Activated naive CD8-positive, alpha-beta T cell treated with anti-CD3 and anti-CD28 coated beads, Interleukin-2, amount 10 ng/mL, durations not matched to agents 7 days and 5 days (primary cell): ENCODE results near the gene RHOBTB1. TPM values are rescaled to one million over a fixed set of nuclear protein-coding genes. Genes with fewer than 3 reads are reported as not detected.
"Not testable (repeated sequence)": the region's sequence is repeated elsewhere in the genome, so short reads cannot be mapped to it uniquely, and the experiment has no call there.

Experiments
- ATAC-seq: fragments of 150-1000 bp; cut with Tn5 transposase; one replicate; pipeline ENCODE4 v1.10.0; 2021; ENCODE audit warnings: low read depth, moderate library complexity
- POLR2A ChIA-PET: fragments of 350-600 bp; sonication (Branson Sonifier 250); formaldehyde crosslinking; loops from one replicate; lab custom pipeline; 2021; ENCODE audit warnings: antibody characterized with exemption; lab: Charles Lee
- DNase-seq: peaks from one replicate; pipeline ENCODE4 v3.0.0; 2021
- H3K27ac Mint-ChIP-seq: one replicate; pipeline ENCODE4 v1.8.0; 2022; ENCODE audit warnings: mild to moderate bottlenecking, mixed read lengths
- H3K27me3 Mint-ChIP-seq: one replicate; pipeline ENCODE4 v1.8.0; 2022; ENCODE audit warnings: mild to moderate bottlenecking, moderate library complexity, mixed read lengths
- H3K36me3 Mint-ChIP-seq: one replicate; pipeline ENCODE4 v1.8.0; 2021; ENCODE audit warnings: mild to moderate bottlenecking, mixed read lengths
- H3K4me1 Mint-ChIP-seq: one replicate; pipeline ENCODE4 v1.8.0; 2021; ENCODE audit warnings: mixed read lengths
- H3K4me3 Mint-ChIP-seq: one replicate; pipeline ENCODE4 v1.8.0; 2022; ENCODE audit warnings: mild to moderate bottlenecking, moderate library complexity, mixed read lengths
- H3K9me3 Mint-ChIP-seq: one replicate; pipeline ENCODE4 v1.8.0; 2021; ENCODE audit warnings: mixed read lengths
- total RNA-seq, 2 experiments: library from RNA; stranded (reverse); gene quantifications; one replicate each; pipeline ENCODE4 v1.2.3, GENCODE V29; 2021

RHOBTB1 gene
- total RNA-seq, 2 experiments from 2014 or later = not detected

DNA sequence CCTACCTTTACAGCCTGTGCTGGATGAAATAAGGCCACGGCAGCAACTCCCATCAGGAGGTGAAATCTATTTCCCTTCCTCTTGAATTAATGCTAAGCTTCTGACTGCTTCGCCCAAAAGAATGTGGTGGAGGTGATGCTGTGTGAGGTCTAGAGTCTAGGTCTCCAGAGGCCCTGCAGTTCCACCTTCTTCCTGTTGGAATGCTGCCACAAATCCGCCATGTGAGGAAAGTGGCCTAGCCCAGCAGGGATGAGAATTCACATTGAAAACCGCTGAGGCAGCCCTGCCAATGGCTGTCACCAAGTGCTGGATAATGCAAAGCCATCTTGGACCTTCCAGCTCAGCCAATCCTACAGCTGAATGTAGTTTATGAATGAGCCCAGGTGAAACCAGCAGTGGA lies 28.0 kb downstream of the RHOBTB1 start:
- Mint-ChIP-seq H3K9me3 (peaks cover 3% of the 10 kb centered on the region), H3K27me3 (peaks cover 5% of the 10 kb centered on the region), H3K4me1 (no peaks in the 10 kb centered on the region), H3K4me3 (no peak overlapping the region), H3K27ac (no peak overlapping the region), H3K36me3 (no peaks in the 10 kb centered on the region)
- no peak for DNase-seq
- POLR2A ChIA-PET = no interaction called here
- ATAC-seq = no peak

DNA sequence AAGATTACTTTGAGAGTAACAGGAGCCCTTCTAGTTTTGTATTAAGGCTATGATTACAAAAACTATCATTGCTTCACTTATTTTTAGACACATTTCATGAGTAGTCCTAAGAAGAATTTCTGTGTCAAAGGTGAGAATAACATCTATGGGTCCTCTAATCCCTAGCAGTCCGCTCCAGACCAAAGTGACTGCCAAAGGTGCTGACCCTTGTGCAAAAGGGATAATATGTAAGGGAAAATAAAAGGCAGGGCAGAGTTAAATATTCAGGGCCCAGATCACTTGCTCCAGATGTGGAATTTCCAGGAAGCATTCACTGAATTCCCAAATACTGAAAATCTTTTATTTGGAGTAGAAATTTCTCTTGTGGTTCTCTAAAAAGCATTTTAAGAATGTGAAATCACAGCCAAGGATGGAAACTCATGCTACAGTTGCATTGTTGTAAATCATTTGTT lies 29.3 kb downstream of the RHOBTB1 start:
- Mint-ChIP-seq H3K36me3 (no peaks in the 10 kb centered on the region), H3K4me3 (no peak overlapping the region), H3K9me3 (peaks cover 3% of the 10 kb centered on the region), H3K4me1 (peaks cover 4% of the 10 kb centered on the region), H3K27ac (no peak overlapping the region), H3K27me3 (peaks cover 7% of the 10 kb centered on the region)
- ATAC-seq (no peak), DNase-seq (no peak)
- POLR2A ChIA-PET = no interaction called here

DNA sequence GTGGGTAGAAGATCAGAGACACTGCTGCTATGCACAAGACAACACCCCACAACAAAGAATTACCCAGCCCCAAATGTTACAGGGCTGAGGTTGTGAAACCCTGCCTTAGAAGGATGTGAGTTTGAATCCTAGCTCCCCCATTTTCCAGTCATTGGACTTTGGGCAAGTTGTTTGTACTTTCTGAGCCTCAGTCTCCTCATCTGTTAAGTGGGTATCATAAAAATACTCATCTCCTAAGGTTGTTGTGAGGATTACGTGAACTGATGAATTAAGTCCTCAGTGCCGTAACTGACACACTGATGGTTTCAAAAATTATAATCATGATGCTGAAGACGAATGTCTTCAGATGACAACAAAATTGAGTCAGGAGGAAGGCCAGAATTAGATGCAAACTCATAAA lies 30.3 kb downstream of the RHOBTB1 start:
- H3K4me1 Mint-ChIP-seq = peaks cover 4% of the 10 kb centered on the region
- DNase-seq (no peak), ATAC-seq (no peak)
- POLR2A ChIA-PET = no interaction called here
- peaks cover 3% of the 10 kb centered on the region for H3K9me3 Mint-ChIP-seq
- no peaks in the 10 kb centered on the region for H3K36me3 Mint-ChIP-seq
- peaks cover 11% of the 10 kb centered on the region for H3K27me3 Mint-ChIP-seq
- no peak overlapping the region for H3K27ac Mint-ChIP-seq
- no peak overlapping the region for H3K4me3 Mint-ChIP-seq

DNA sequence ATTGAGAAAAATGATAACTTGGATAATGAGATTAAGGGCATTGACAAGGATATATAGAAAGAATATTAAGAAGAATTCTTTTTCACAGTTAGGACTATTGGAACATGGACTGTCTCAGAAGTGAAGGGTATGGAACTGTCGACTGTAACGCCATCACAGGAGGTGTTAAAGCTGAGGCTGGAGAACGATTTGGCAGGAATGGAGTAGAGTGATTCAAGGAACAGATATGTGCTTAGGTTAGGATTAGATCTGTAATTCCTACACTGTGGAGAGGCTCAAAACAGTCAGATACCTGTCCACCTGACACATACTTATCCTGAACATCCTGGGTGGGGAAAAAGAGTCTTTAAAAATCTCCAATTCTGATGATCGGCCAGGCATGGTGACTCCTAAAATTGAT lies 30.9 kb downstream of the RHOBTB1 start:
- H3K27ac Mint-ChIP-seq = no peak overlapping the region
- H3K9me3 Mint-ChIP-seq = peaks cover 3% of the 10 kb centered on the region
- POLR2A ChIA-PET = no interaction called here
- H3K27me3 Mint-ChIP-seq = peaks cover 11% of the 10 kb centered on the region
- no peaks in the 10 kb centered on the region for H3K36me3 Mint-ChIP-seq
- DNase-seq (no peak), ATAC-seq (no peak)
- H3K4me3 Mint-ChIP-seq = no peak overlapping the region
- H3K4me1 Mint-ChIP-seq = peaks cover 4% of the 10 kb centered on the region

DNA sequence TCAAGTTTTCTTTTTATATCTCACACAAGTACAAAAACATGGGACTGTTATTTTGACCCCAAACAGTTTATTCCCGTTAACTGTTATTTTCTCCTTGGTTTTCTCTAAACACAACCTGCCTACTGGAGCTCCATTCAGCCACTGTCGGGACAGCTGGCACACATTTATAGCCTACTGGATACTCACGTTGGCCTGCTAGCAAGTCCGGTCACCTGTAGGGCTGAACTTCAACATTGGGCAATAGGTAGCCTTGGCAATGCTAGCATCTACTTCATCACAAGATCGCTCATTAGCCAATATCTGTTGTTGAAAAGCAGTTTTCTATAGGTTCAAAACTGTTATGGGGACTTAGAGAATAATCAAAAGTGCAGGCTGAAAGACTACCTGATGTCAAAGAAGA lies 32.3 kb downstream of the RHOBTB1 start:
- no peak for ATAC-seq
- H3K36me3 Mint-ChIP-seq = no peaks in the 10 kb centered on the region
- DNase-seq = no peak
- H3K9me3 Mint-ChIP-seq = peaks cover 5% of the 10 kb centered on the region
- H3K27ac Mint-ChIP-seq = no peak overlapping the region
- POLR2A ChIA-PET = no interaction called here
- no peak overlapping the region for H3K4me3 Mint-ChIP-seq
- H3K4me1 Mint-ChIP-seq = peaks cover 4% of the 10 kb centered on the region
- H3K27me3 Mint-ChIP-seq = peaks cover 11% of the 10 kb centered on the region

DNA sequence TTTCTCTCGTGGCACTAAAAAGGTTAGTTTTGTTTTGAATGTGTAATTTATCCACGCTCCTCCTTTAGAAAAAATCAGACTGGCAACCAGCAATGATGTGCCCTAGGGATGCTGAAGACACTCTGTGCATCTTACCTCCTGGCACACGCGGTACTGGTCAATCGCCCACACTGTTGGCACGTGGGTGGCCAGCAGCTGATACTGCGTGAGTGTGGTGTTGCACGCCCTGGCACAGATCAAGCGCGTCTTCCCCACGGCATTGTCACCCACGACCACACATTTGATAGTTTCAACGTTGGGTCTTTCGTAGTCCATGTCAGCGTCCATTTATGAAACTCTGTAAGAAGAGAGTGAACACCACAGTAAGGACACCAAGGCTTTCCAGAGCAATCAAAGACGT lies 32.8 kb downstream of the RHOBTB1 start:
- Mint-ChIP-seq H3K4me3 (no peak overlapping the region), H3K27ac (no peak overlapping the region)
- no peak for ATAC-seq

DNA sequence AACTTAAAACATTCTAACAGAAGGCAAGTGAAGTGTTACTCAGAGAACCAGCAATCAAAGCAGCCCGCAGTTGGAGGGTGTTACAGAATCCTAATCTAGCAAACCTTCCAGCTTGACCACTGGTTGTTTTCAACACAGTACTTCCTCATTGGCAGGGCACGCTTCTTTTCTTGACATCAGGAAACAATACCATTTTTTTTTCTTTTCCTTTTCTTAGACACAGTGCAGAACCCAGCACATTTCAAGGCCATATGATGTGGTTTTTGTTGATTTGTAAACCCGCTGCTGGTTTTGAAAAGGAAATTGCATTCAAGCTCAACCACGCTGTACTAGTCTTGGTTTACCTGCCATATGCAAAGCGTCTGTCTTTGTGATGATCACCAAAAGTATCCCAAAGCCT lies 33.4 kb downstream of the RHOBTB1 start:
- Mint-ChIP-seq H3K27ac (no peak overlapping the region), H3K9me3 (peaks cover 2% of the 10 kb centered on the region), H3K4me1 (peaks cover 4% of the 10 kb centered on the region), H3K27me3 (peaks cover 8% of the 10 kb centered on the region), H3K36me3 (no peaks in the 10 kb centered on the region), H3K4me3 (no peak overlapping the region)
- ATAC-seq = no peak
- POLR2A ChIA-PET = no interaction called here
- DNase-seq = no peak

More for the DNA sequence above, 32.8 kb downstream of the RHOBTB1 start:
- POLR2A ChIA-PET = no interaction called here
- no peak for DNase-seq
- Mint-ChIP-seq H3K36me3 (no peaks in the 10 kb centered on the region), H3K4me1 (peaks cover 4% of the 10 kb centered on the region), H3K9me3 (peaks cover 5% of the 10 kb centered on the region), H3K27me3 (peaks cover 11% of the 10 kb centered on the region)

DNA sequence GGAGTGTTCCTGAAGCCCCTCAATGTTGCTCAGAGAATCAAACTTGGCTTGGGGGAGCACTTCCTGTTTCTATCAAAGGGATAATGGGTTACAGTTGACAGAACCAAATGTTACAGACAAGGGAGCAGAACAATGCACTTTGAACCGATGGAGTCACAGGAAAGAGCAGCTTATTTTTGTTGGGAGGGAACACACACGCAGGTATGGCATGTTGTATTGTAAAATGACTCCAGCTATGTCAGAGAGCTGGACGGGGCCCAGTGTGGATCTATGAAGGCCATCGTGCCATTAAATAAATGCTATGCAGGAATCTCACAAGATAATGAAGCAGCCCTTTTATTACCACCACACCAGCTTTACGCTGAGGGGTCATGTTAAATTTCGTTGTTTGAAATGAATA lies 35.1 kb downstream of the RHOBTB1 start:
- Mint-ChIP-seq H3K4me1 (peaks cover 4% of the 10 kb centered on the region), H3K9me3 (peaks cover 2% of the 10 kb centered on the region), H3K36me3 (no peaks in the 10 kb centered on the region)

DNA sequence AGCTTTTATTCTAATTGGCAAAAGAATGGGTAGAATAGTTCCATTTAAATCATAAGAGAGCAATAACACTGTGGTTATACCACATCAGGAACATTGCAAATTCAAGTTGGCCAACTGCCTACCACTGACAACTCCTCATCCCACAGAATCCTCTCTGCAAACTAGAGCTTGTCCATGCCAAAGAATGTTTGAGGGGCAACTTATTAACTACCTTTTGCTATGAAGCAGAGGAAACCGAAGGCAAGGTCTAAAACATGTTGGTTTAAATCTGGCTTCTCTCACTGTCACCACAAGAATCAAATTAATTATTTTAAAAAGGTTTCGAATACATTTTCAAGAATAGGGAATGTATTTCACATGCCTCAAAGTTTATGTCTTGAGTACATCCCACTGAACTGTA lies 36.0 kb downstream of the RHOBTB1 start:
- Mint-ChIP-seq H3K27me3 (peaks cover 8% of the 10 kb centered on the region), H3K27ac (no peak overlapping the region), H3K4me3 (no peak overlapping the region), H3K4me1 (peaks cover 4% of the 10 kb centered on the region), H3K9me3 (peaks cover 2% of the 10 kb centered on the region), H3K36me3 (no peaks in the 10 kb centered on the region)
- DNase-seq (no peak), ATAC-seq (no peak)
- POLR2A ChIA-PET = no interaction called here

More for the DNA sequence above, 35.1 kb downstream of the RHOBTB1 start:
- Mint-ChIP-seq H3K27ac (no peak overlapping the region), H3K4me3 (no peak overlapping the region), H3K27me3 (peaks cover 8% of the 10 kb centered on the region)
- ATAC-seq = no peak
- no peak for DNase-seq
- POLR2A ChIA-PET = no interaction called here

DNA sequence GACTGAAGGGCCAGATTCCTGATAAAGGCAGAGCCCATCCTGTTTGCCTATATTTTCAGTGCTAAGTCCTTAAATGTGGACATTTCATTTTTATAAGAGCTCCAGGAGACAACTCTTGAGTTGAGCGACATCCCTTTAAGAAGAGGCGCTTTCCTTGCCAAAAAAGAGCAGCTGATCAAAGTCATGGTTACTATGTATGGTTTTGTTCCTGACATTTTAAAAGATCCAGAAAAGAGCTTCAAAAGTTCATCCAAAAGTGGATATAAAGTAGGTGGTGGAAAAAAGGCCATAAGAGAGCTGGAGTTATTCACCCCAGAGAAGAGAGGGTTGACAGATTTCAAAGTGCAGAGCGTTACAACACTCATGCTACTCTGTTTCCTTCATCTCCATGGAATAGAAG lies 36.7 kb downstream of the RHOBTB1 start:
- ATAC-seq (no peak), DNase-seq (no peak)
- peaks cover 2% of the 10 kb centered on the region for H3K9me3 Mint-ChIP-seq
- H3K4me1 Mint-ChIP-seq = peaks cover 4% of the 10 kb centered on the region
- no peaks in the 10 kb centered on the region for H3K36me3 Mint-ChIP-seq
- H3K4me3 Mint-ChIP-seq = no peak overlapping the region
- H3K27ac Mint-ChIP-seq = no peak overlapping the region
- POLR2A ChIA-PET = no interaction called here
- H3K27me3 Mint-ChIP-seq = peaks cover 8% of the 10 kb centered on the region

DNA sequence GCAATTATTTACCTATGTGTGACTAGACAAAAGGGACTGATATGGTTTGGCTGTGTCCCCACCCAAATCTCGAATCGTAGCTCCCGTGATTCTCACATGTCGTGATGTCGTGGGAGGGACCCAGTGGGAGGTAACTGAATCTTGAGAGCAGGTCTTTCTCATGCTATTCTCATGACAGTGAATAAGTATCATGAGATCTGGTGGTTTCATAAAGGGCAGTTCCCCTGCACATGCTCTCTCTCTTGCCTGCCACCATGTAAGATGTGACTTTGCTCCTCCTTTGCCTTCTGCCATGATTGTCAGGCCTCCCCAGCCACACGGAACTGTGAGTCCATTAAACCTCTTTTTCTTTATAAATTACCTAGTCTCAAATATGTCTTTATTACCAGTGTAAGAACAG lies 37.2 kb downstream of the RHOBTB1 start:
- H3K4me1 Mint-ChIP-seq, H3K36me3 Mint-ChIP-seq, H3K9me3 Mint-ChIP-seq, H3K27ac Mint-ChIP-seq, POLR2A ChIA-PET, ATAC-seq, DNase-seq, H3K27me3 Mint-ChIP-seq, H3K4me3 Mint-ChIP-seq: not testable (repeated sequence)

DNA sequence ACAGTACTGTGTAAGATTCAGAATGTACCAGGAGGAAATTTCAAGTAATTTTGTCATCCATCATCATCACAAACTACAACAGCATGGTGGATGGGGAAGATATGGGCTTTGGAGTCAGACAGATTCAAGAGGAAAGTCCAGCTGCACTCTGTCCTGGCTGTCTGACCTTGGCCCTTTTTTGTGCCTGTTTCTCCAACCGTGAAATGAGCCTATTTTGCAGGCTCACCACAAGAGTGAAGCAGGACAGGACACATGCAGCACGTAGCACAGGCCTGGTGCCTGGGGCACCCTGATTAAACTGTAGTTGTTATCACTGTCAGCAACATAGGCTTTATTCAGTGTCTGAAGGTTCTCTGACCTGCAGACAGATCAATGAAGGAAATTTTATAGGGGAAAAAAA lies 37.6 kb downstream of the RHOBTB1 start:
- Mint-ChIP-seq H3K9me3 (peaks cover 2% of the 10 kb centered on the region), H3K36me3 (no peaks in the 10 kb centered on the region), H3K27me3 (peaks cover 8% of the 10 kb centered on the region), H3K27ac (no peak overlapping the region), H3K4me3 (no peak overlapping the region), H3K4me1 (peaks cover 4% of the 10 kb centered on the region)
- ATAC-seq (no peak), DNase-seq (no peak)
- POLR2A ChIA-PET = no interaction called here

DNA sequence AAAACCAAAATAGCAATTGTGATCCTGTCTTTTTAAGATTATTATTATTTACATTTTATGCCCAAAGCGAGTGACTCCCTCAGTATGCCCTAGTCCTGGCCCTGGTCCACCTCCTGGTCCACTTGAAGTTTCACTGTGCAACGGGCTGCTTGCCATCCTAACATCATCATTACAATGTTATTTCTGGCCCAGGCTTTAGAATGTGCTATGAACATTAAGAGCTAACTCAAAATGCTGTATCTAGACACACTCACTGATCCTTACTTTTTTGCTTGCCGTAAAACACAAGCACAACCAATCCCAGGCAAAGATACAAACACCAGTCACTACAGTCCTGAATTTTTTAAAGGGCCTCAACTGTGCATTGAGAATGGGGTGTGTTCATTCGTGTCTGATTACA lies 38.4 kb downstream of the RHOBTB1 start:
- Mint-ChIP-seq H3K27ac (no peak overlapping the region), H3K27me3 (peaks cover 8% of the 10 kb centered on the region), H3K36me3 (no peaks in the 10 kb centered on the region), H3K4me3 (no peak overlapping the region), H3K4me1 (peaks cover 3% of the 10 kb centered on the region), H3K9me3 (peaks cover 2% of the 10 kb centered on the region)
- POLR2A ChIA-PET = no interaction called here
- ATAC-seq = no peak
- no peak for DNase-seq

DNA sequence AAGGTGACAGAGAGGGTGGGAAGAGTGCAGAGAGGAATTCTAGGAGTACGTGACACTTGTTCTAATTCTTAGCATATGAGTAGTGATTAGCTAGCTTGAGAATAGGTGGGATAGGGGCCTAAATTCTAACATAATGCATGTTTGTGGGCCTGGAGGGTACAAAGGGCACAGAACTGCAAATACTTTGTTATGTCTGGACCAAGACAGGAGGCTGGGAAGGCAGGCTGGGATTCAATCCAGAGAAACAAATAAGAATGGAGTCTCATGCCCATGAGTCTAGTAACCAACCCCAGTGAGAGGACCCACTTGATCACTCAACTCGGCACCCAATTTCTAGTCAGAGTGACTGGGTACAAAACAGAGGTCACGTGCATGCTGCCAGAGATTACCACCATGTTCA lies 40.9 kb downstream of the RHOBTB1 start:
- POLR2A ChIA-PET = no interaction called here

More for the DNA sequence above, 40.9 kb downstream of the RHOBTB1 start:
- DNase-seq (no peak), ATAC-seq (no peak)
- no peak overlapping the region for H3K4me3 Mint-ChIP-seq
- H3K27me3 Mint-ChIP-seq = no peaks in the 10 kb centered on the region
- no peaks in the 10 kb centered on the region for H3K4me1 Mint-ChIP-seq
- peaks cover 2% of the 10 kb centered on the region for H3K9me3 Mint-ChIP-seq
- no peak overlapping the region for H3K27ac Mint-ChIP-seq
- H3K36me3 Mint-ChIP-seq = no peaks in the 10 kb centered on the region
